Astrocyte (in vitro differentiated cells and primary cell): Measurements from ENCODE around the gene METTL27.

Experiments
- CTCF ChIP-seq: IDR thresholded peaks from 2 replicates; pipeline ENCODE4 v1.5.1; 2011; ENCODE audit warnings: low read depth, mild to moderate bottlenecking, inconsistent platforms, low read length, moderate library complexity; ENCODE audit not compliant: insufficient read depth
- EZH2 ChIP-seq: IDR thresholded peaks from 2 replicates; pipeline ENCODE4 v1.6.1; 2012; ENCODE audit warnings: mild to moderate bottlenecking, low read length, inconsistent platforms; ENCODE audit not compliant: insufficient read depth

GRCh38 chr7:73831584-73831833, 10.8 kb downstream of the METTL27 start:
- TF ChIP-seq CTCF (no peak), EZH2 (no peak)
